Activated naive CD4-positive, alpha-beta T cell treated with anti-CD3 and anti-CD28 coated beads, Interleukin-2, amount 50 U/mL, for 72 hours (primary cell): Measurements from ENCODE around the gene SEPSECS. TPM values are rescaled to one million over a fixed set of nuclear protein-coding genes. Genes with fewer than 3 reads are reported as not detected.

Experiments
- ATAC-seq, 2 donors: fragments of 150-1000 bp; cut with Tn5 transposase; 2 replicates each; pipeline ENCODE4 v1.10.0; 2021; ENCODE audit warnings: mild to moderate bottlenecking in 2 of 2, moderate library complexity in 2 of 2
- DNase-seq, 2 donors: peaks; one replicate each; pipeline ENCODE4 v3.0.0; 2021 to 2022; ENCODE audit warnings: low spot score in 2 of 2
- H3K27ac Mint-ChIP-seq, 2 donors: one replicate each; pipeline ENCODE4 v1.8.0; 2022; ENCODE audit warnings: mild to moderate bottlenecking in 2 of 2, mixed read lengths in 2 of 2
- H3K36me3 Mint-ChIP-seq, 2 donors: one replicate each; pipeline ENCODE4 v1.8.0; 2022; ENCODE audit warnings: mixed read lengths in 2 of 2
- H3K9me3 Mint-ChIP-seq, 2 donors: one replicate each; pipeline ENCODE4 v1.8.0; 2022; ENCODE audit warnings: mixed read lengths in 2 of 2
- total RNA-seq, 2 donors: library from RNA; stranded (reverse); gene quantifications; one replicate each; pipeline ENCODE4 v1.2.3, GENCODE V29; 2022

SEPSECS gene
- total RNA-seq, 2 donors from 2014 or later = 10.9 to 17.3 TPM

DNA sequence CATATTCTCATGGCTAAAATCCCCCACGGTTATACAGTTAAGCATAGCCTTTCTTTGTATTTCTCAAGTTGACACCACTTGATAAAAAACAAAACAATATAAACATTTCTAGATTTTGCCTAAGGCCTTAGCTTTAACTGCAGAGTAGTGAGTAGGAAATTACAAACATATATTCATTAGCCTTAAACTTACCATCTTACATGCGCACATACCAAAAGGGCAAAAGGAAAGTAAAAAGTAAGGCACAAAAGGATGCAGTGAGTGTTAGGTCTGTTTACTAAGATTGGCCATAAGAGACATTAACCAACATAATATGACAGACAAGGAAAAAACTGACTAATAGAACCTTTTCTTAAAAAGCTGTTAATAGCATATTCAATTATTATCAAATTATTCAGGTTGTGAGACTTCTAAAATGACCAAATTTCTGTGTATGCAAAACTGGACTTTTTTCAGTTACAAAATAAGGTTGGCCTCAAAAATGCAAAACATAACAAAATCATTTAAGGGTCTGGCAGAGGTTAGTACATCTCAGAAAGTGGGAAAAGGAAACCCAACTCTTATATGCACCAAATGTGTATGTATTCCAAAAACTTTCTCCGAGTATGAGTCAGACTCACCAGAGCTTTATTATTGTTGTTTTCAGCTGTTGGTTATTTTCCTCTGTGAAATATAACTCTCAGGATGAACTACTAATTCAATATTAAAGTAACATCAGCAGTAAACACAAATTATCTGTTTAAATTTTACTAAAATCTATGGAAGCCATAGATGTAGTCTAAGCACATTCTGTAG is 39.9 kb downstream of the SEPSECS start:
- no peak overlapping the region for H3K27ac Mint-ChIP-seq
- peaks cover 0 to 14% of the 10 kb centered on the region in 2 donors for H3K36me3 Mint-ChIP-seq
- H3K9me3 Mint-ChIP-seq = no peaks in the 10 kb centered on the region

DNA sequence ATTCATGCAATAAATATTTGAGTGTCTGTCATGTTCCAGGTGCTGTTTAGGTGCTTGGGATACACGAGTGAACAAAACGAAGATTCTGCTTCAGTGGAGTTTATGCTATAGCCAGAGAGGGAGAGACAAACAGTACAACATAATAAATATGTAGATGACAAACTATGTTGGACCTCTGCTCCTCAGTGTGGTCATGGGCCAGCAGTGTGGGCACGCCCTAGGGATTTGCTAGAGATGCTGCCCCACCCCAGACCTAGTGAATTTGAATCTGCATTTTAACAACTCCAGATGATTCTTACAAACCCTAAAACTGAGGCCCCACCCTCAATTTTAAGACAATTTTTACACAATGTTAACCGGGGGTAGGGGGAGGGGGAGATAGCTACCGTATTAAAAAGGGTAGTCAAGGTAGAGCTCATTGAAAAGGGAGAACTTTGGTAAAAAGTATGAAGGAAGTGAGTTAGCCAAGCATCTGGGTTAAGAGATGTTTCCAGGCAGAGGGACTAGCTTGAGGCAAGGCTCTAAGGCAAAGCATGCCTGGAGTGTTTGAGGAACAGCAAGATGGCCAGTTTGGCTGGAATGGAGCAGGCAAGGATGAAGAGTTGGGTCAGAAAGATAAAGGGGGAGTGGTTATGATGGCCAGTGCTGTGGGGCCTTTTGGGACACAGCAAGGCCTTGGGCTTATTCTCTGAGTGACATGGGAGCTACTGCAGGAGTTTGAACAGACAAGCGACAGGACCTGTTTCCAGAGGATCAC is 42.4 kb downstream of the SEPSECS start:
- H3K27ac Mint-ChIP-seq = no peak overlapping the region
- DNase-seq (no peak), ATAC-seq (no peak)
- peaks cover 0 to 6% of the 10 kb centered on the region in 2 donors for H3K36me3 Mint-ChIP-seq
- no peaks in the 10 kb centered on the region for H3K9me3 Mint-ChIP-seq

More for the DNA sequence above, 39.9 kb downstream of the SEPSECS start:
- DNase-seq = no peak
- no peak for ATAC-seq

GRCh38 chr4:25117274-25117673 is 43.0 kb downstream of the SEPSECS start:
- peaks cover 0 to 6% of the 10 kb centered on the region in 2 donors for H3K36me3 Mint-ChIP-seq

DNA sequence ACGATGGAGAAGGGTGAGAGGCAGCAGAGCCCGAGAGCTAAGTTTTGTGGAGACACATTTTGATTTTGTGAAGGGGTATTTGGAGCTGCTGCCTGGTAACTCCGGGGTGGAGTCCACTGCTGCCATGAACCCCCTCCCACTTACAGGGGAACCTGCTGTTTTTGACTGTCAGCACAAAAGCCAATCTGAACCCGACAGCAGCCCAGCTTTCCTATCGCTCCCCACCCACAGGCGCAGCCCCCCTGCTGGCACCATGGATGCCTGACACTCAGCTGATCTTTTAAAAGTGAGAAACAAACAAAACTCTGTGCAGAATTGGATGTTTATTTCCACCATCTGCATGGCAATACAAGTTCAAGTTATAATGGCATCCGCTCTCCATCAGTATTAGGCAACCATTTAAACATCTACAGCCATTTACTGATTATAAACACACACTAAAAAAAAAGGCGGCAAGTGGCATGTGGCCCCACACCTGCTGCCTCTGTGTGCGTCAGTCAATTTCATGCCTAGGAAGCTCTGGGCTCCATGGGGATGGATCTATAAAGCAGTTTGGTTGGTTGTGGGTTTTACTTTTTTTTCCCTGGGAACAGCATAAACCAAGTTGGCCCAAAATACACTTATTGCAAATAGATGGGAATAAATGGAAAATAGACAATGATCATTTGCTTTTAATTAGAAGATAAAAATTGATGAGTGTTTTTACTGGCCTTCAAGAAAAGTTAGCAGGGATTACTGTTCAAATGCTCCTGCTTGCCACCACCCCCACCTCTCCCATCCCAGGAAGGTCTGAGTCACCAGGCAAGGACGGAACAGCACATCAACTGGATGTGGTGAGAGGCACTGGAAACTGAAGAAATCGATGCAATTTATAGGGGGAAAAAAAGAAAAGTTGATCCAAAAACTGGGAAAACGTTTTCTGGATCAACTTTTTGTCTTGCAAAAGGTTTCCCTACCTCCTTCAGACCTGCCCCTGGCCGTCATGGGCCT is 46.0 kb downstream of the SEPSECS start:
- H3K9me3 Mint-ChIP-seq = no peaks in the 10 kb centered on the region
- ATAC-seq = no peak
- no peak for DNase-seq
- peaks cover 4 to 6% of the 10 kb centered on the region in 2 donors for H3K36me3 Mint-ChIP-seq
- no peak overlapping the region for H3K27ac Mint-ChIP-seq

More at GRCh38 chr4:25117274-25117673, 43.0 kb downstream of the SEPSECS start:
- DNase-seq = no peak
- Mint-ChIP-seq H3K27ac (no peak overlapping the region), H3K9me3 (no peaks in the 10 kb centered on the region)
- ATAC-seq = no peak

- no peak for ATAC-seq
- Mint-ChIP-seq H3K36me3 (peaks cover 1 to 4% of the 10 kb centered on the region in 2 donors), H3K27ac (no peak overlapping the region), H3K9me3 (no peaks in the 10 kb centered on the region)
- DNase-seq = no peak
Measured at GRCh38 chr4:25112995-25113380, 47.3 kb downstream of the SEPSECS start.

- DNase-seq (no peak), ATAC-seq (no peak)
- no peaks in the 10 kb centered on the region for H3K9me3 Mint-ChIP-seq
- H3K27ac Mint-ChIP-seq = no peak overlapping the region
- H3K36me3 Mint-ChIP-seq = peaks cover 0 to 4% of the 10 kb centered on the region in 2 donors
Measured at GRCh38 chr4:25112366-25112994, 47.8 kb downstream of the SEPSECS start.

- Mint-ChIP-seq H3K36me3 (peaks cover 0 to 4% of the 10 kb centered on the region in 2 donors), H3K27ac (peak overlapping the region in 1 of 2 donors; percentile 50), H3K9me3 (no peaks in the 10 kb centered on the region)
- ATAC-seq (no peak), DNase-seq (no peak)
Measured at GRCh38 chr4:25111648-25112196, 48.5 kb downstream of the SEPSECS start.

- H3K36me3 Mint-ChIP-seq = peaks cover 0 to 4% of the 10 kb centered on the region in 2 donors
- no peaks in the 10 kb centered on the region for H3K9me3 Mint-ChIP-seq
- no peak overlapping the region for H3K27ac Mint-ChIP-seq
- peak in 1 of 2 donors; percentile 20 for ATAC-seq
- no peak for DNase-seq
Measured at GRCh38 chr4:25110527-25111329, 49.5 kb downstream of the SEPSECS start.

- Mint-ChIP-seq H3K9me3 (no peaks in the 10 kb centered on the region), H3K27ac (no peak overlapping the region), H3K36me3 (peaks cover 0 to 4% of the 10 kb centered on the region in 2 donors)
- DNase-seq (no peak), ATAC-seq (no peak)
Measured at GRCh38 chr4:25109511-25109910, 50.7 kb downstream of the SEPSECS start.

- no peak overlapping the region for H3K27ac Mint-ChIP-seq
- DNase-seq (no peak), ATAC-seq (no peak)
- peaks cover 0 to 4% of the 10 kb centered on the region in 2 donors for H3K36me3 Mint-ChIP-seq
- no peaks in the 10 kb centered on the region for H3K9me3 Mint-ChIP-seq
Measured at GRCh38 chr4:25108556-25108955, 51.7 kb downstream of the SEPSECS start.

GRCh38 chr4:25107827-25108516 is 52.3 kb downstream of the SEPSECS start:
- DNase-seq (no peak), ATAC-seq (no peak)
- no peaks in the 10 kb centered on the region for H3K9me3 Mint-ChIP-seq
- H3K36me3 Mint-ChIP-seq = peaks cover 0 to 4% of the 10 kb centered on the region in 2 donors
- no peak overlapping the region for H3K27ac Mint-ChIP-seq

DNA sequence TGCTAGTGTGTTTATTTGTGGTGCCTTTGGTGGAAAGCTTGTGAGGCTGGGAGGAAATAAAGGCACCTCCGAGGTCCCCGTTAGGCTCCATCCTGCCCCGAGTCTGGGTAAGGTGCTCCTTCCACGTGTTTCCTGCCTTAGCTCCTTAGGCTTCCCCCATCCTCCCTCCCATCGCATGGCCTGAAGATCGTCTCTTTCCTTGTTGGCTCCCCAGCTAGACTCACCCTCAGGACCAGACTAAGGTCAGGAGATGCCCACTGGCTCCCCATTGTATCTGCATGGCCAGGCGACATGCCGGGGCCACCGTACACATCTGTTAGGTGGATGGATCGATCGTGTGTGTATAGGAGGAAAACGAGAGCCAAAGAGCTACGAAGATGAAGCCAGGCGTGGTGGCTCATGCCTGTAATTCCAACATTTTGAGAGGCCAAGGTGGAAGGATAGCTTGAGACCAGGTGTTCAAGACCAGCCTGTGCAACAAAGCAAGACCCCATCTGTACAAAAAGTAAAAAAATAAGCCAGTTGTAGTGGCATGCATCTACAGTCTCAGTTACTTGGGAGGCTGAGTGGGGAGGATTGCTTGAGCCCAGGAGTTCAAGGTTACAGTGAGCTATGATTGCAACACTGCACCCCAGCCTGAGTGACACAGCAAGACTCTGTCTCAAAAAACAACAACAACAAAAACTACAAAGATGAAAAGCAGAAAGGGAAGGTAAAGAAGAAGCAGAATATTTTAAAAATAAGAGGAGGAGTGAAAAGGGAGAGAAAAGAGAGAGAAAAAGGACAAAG is 53.7 kb downstream of the SEPSECS start:
- H3K27ac Mint-ChIP-seq = peak overlapping the region in 1 of 2 donors; percentile 7
- H3K36me3 Mint-ChIP-seq = peaks cover 0 to 9% of the 10 kb centered on the region in 2 donors
- H3K9me3 Mint-ChIP-seq = no peaks in the 10 kb centered on the region
- no peak for ATAC-seq
- DNase-seq = no peak

- Mint-ChIP-seq H3K36me3 (peaks cover 0 to 5% of the 10 kb centered on the region in 2 donors), H3K9me3 (peaks cover 5% of the 10 kb centered on the region in 2 donors), H3K27ac (no peak overlapping the region)
- ATAC-seq = no peak
- DNase-seq = no peak
Measured at GRCh38 chr4:25104591-25104990, 55.7 kb downstream of the SEPSECS start.

- no peak overlapping the region for H3K27ac Mint-ChIP-seq
- DNase-seq (no peak), ATAC-seq (no peak)
- H3K36me3 Mint-ChIP-seq = peaks cover 0 to 5% of the 10 kb centered on the region in 2 donors
- peaks cover 5% of the 10 kb centered on the region in 2 donors for H3K9me3 Mint-ChIP-seq
Measured at GRCh38 chr4:25103418-25103817, 56.8 kb downstream of the SEPSECS start.
